Tibial nerve (tissue), 4 donors: ENCODE data around the gene ATP8A2. TPM values are rescaled to one million over a fixed set of nuclear protein-coding genes. Genes with fewer than 3 reads are reported as not detected.

ENCODE experiments used
- DNase-seq, 2 donors: peaks; one replicate each; pipeline ENCODE4 v3.0.0-alpha.2; 2019; ENCODE audit warnings: low spot score in 2 of 2
- H3K27ac ChIP-seq, 4 donors: fragments of 200-600 bp; sonication (generic) in 3 of 4; one replicate each; pipeline ENCODE4 v1.5.1; 2017 to 2019; ENCODE audit warnings: mild to moderate bottlenecking in 1 of 4
- H3K27me3 ChIP-seq, 2 donors: fragments of 200-600 bp; sonication (generic) in 1 of 2; one replicate each; pipeline versions ENCODE4 v1.5.1 to v1.6.0; 2017 to 2019
- H3K36me3 ChIP-seq, 3 donors: fragments of 200-600 bp; sonication (generic); one replicate each; pipeline ENCODE4 v1.5.1; 2018 to 2019
- H3K4me1 ChIP-seq, 4 donors: fragments of 200-600 bp; sonication (generic) in 3 of 4; one replicate each; pipeline ENCODE4 v1.5.1; 2017 to 2019
- H3K4me3 ChIP-seq, 4 donors: fragments of 200-600 bp; sonication (generic) in 3 of 4; one replicate each; pipeline ENCODE4 v1.5.1; 2017 to 2019; ENCODE audit warnings: mild to moderate bottlenecking in 1 of 4, moderate library complexity in 1 of 4
- H3K9me3 ChIP-seq, 4 donors: fragments of 200-600 bp; sonication (generic) in 3 of 4; one replicate each; pipeline ENCODE4 v1.5.1; 2017 to 2019
- EP300 ChIP-seq, 2 donors: sonication (generic); formaldehyde crosslinking; IDR thresholded peaks; one replicate each; pipeline ENCODE4 v1.6.1; 2017; ENCODE audit warnings: antibody characterized with exemption in 2 of 2, mild to moderate bottlenecking in 1 of 2
- POLR2A ChIP-seq, 2 donors: fragments of 450-650 bp; IDR thresholded peaks; one replicate each; pipeline ENCODE4 v1.6.1; 2017; ENCODE audit warnings: antibody characterized with exemption in 2 of 2, mild to moderate bottlenecking in 2 of 2, moderate library complexity in 2 of 2
- whole genome bisulfite sequencing, 2 donors: methylation state at CpG; one replicate each; pipeline ENCODE4 v1.1.5; 2018; 5-methylcytosine and 5-hydroxymethylcytosine counted together
- total RNA-seq, 4 donors: library from RNA; depleted of rRNA; stranded (reverse); fragments of >200 nt; gene quantifications; one replicate each; pipeline ENCODE4 v1.1.0, GENCODE V29; 2016
- TF ChIP-seq, protein P1 (sequence below), 5 experiments: fragments of 200-600 bp in 3 of 5; fragments of 450-650 bp in 2 of 5; sonication (generic) in 3 of 5; IDR thresholded peaks; one replicate each; pipeline ENCODE4 v1.5.1; 2016 to 2019; ENCODE audit warnings: antibody characterized with exemption in 5 of 5, mild to moderate bottlenecking in 3 of 5, moderate library complexity in 2 of 5

The ATP8A2 gene
- total RNA-seq, 4 donors from 2014 or later: 0.30 to 1.7 (median 0.61) TPM

DNA sequence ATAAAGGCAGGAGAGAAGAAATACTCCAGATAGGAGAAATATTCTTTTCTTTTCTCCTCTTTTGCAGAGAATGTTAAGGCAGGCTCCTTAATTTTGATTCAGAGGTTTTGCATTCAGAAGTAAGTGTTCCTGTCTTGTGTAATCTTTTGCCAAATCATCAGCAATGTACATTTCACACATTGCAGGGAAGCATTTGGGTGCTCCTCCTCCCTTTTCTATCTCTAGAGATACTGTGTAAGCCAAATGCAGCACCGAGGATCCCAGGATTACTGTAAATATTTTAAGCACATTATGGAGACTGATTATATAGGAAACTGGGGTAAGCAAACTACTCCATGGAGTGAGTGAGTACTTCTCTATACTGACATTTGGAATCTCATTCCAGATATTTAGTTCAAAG lies 7.2 kb downstream of the ATP8A2 start:
- no peak overlapping the region for H3K4me3 ChIP-seq

DNA sequence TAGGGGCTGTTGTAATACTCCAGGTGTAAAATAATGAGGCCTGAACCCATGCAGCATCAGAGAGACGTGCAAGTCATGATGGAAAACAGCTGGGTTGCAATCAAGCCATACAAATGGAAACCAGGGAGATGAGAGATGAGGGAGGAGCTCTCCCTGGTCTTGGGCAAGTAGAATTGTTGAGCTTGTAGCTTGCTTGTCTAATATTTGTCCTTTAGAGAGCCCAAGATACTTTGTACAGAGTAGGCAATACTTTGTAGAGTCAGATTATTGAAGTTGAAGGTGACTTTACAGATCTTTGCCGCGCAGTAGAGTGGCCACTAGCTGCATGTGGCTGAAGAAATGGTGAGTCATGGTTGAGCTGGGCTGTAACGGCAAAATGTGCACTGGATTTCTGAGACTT lies 8.3 kb downstream of the ATP8A2 start:
- Histone ChIP-seq H3K4me3 (no peak overlapping the region), H3K27ac (no peak overlapping the region), H3K9me3 (no peaks in the 10 kb centered on the region), H3K4me1 (no peaks in the 10 kb centered on the region), H3K36me3 (no peaks in the 10 kb centered on the region), H3K27me3 (peaks cover 0 to 9% of the 10 kb centered on the region in 2 donors)
- WGBS, 2 donors: 76 to 78% methylated on average over 4 of the region's 4 CpGs
- TF ChIP-seq POLR2A (IDR thresholded peaks at IDR 0.05): no peak
- TF ChIP-seq, protein P1, sequence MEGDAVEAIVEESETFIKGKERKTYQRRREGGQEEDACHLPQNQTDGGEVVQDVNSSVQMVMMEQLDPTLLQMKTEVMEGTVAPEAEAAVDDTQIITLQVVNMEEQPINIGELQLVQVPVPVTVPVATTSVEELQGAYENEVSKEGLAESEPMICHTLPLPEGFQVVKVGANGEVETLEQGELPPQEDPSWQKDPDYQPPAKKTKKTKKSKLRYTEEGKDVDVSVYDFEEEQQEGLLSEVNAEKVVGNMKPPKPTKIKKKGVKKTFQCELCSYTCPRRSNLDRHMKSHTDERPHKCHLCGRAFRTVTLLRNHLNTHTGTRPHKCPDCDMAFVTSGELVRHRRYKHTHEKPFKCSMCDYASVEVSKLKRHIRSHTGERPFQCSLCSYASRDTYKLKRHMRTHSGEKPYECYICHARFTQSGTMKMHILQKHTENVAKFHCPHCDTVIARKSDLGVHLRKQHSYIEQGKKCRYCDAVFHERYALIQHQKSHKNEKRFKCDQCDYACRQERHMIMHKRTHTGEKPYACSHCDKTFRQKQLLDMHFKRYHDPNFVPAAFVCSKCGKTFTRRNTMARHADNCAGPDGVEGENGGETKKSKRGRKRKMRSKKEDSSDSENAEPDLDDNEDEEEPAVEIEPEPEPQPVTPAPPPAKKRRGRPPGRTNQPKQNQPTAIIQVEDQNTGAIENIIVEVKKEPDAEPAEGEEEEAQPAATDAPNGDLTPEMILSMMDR (IDR thresholded peaks at IDR 0.05): no peak
- TF ChIP-seq EP300 (IDR thresholded peaks at IDR 0.05): no peak
- no peak for DNase-seq

More for the DNA sequence above, 7.2 kb downstream of the ATP8A2 start:
- TF ChIP-seq, protein P1 (IDR thresholded peaks at IDR 0.05): no peak
- TF ChIP-seq EP300 (IDR thresholded peaks at IDR 0.05) (no peak), POLR2A (IDR thresholded peaks at IDR 0.05) (no peak)
- Histone ChIP-seq H3K27me3 (peaks cover 0 to 18% of the 10 kb centered on the region in 2 donors), H3K4me1 (no peaks in the 10 kb centered on the region), H3K27ac (no peak overlapping the region), H3K9me3 (no peaks in the 10 kb centered on the region), H3K36me3 (no peaks in the 10 kb centered on the region)
- WGBS, 2 donors: 40 to 57% methylated on average over 1 of the region's 1 CpG
- DNase-seq: no peak

DNA sequence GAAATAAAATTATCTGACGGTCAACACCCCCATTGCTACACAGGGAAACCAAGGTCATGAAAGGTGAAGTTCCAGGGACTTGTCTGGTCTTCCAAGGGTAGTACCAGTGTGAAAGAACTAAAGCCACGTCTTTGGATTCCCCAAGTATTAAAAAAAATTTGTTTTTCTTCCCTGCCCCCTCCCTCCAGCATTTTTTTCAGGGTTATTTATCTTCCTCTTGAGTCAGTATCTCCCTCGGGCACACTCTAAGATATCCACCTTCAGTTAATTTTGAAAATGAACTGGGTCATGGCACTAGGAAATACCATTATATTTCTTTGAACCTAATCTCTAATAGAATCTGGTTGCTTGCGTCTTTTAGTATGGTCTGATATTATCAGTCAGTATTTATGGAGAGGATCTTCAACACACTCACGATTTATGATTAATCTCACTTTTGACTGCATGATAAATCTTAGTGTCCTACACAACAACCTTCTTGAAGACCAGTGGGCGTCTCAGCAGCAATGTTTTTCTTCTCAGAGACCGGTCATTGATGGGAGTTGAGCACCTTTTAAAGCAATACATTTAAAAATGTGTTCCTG lies 9.1 kb downstream of the ATP8A2 start:
- no peaks in the 10 kb centered on the region for H3K9me3 ChIP-seq
- H3K27ac ChIP-seq: no peak overlapping the region
- no peak for DNase-seq
- H3K27me3 ChIP-seq: peaks cover 0 to 1% of the 10 kb centered on the region in 2 donors
- no peaks in the 10 kb centered on the region for H3K36me3 ChIP-seq
- 69 to 77% methylated on average over 7 of the region's 7 CpGs for WGBS, 2 donors
- TF ChIP-seq, protein P1 (IDR thresholded peaks at IDR 0.05): no peak
- TF ChIP-seq POLR2A (IDR thresholded peaks at IDR 0.05): no peak
- TF ChIP-seq EP300 (IDR thresholded peaks at IDR 0.05): no peak
- H3K4me3 ChIP-seq: no peak overlapping the region
- no peaks in the 10 kb centered on the region for H3K4me1 ChIP-seq

DNA sequence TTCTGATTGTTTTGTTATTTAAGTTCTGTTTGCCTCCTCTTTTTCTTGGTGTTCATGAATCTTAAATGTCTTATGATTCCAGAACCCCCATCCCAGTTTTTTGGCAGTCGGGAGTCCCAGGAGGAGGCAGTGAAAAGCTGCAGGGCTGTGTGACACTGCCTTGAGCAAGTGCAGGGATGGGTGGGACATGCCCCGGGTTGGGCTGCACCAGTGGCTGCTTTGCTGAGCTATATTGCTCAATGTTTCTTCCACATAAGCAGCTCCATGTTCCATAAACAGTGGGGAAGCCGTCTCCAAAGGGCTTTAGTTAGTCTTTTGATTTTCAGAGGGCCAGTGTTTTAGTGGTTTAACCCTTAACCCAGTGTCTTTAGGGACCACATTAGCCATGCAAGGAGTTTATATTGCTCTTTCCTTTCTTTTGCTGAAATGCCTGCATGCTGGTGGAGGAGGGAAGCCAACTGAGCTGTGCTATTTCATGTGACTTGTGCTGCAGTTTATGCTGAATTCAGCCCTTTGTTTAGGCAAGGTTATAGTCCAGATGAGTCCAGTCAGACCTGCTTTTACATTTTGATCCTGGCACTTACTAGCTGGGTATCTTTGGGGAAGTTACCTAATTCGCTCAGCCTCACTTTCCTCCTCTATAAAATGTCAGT lies 13.1 kb downstream of the ATP8A2 start:
- WGBS, 2 donors: 24 to 32% methylated on average over 4 of the region's 4 CpGs
- Histone ChIP-seq H3K36me3 (no peaks in the 10 kb centered on the region), H3K4me1 (no peaks in the 10 kb centered on the region), H3K27ac (no peak overlapping the region), H3K27me3 (no peaks in the 10 kb centered on the region), H3K9me3 (no peaks in the 10 kb centered on the region), H3K4me3 (no peak overlapping the region)
- no peak for TF ChIP-seq POLR2A (IDR thresholded peaks at IDR 0.05)
- TF ChIP-seq, protein P1 (IDR thresholded peaks at IDR 0.05): no peak
- TF ChIP-seq EP300 (IDR thresholded peaks at IDR 0.05): no peak
- no peak for DNase-seq

DNA sequence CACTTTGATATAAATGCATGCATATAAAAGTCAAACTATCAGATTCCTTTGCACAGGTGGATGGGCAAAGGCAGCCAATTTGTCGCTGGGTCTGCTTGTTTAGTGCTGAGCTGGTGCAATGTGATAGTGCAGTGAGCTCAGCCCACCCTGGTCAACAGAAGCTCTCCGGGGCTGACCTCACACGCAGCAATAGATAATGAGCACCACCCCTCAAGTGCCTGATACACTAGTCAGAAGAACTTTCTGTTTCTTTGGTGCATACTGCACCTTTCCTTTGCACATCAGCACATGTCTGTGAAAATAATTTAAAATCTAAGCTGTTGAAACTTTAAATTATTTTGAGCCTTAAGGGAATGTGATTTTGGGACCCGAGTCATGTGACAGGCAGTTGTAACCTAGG lies 20.2 kb downstream of the ATP8A2 start:
- WGBS, 2 donors: 54 to 74% methylated on average over 4 of the region's 4 CpGs
- Histone ChIP-seq H3K27ac (no peak overlapping the region), H3K36me3 (no peaks in the 10 kb centered on the region), H3K27me3 (no peaks in the 10 kb centered on the region), H3K4me3 (no peak overlapping the region), H3K9me3 (no peaks in the 10 kb centered on the region), H3K4me1 (no peaks in the 10 kb centered on the region)
- TF ChIP-seq, protein P1 (IDR thresholded peaks at IDR 0.05): no peak
- no peak for TF ChIP-seq EP300 (IDR thresholded peaks at IDR 0.05)
- TF ChIP-seq POLR2A (IDR thresholded peaks at IDR 0.05): no peak
- no peak for DNase-seq
